Hepatic stellate cell (primary cell): ENCODE data around the gene GDF9.
"Not testable (repeated sequence)": the region's sequence is repeated elsewhere in the genome, so short reads cannot be mapped to it uniquely, and the experiment has no call there.

ENCODE experiments used
- DNase-seq: peaks from one replicate; pipeline ENCODE4 v3.0.0; 2011; ENCODE audit warnings: low spot score

The GDF9 gene

DNA sequence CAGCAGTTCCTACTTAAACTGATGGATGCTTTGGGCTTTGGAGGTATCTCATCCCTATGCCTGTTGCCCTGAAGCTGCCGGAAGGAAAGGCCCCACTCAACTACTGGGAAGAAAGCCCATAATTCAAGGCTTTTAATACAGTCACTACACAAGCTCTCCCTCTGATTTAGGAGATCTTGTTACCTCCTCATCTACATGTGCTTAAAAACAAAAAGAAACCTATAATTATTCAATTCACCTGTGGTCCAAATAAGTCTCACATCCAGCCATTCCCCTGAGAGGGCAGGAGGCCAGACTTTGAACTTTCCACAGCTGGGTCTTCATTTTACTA is 6.5 kb upstream of the GDF9 start:
- DNase-seq: no peak

DNA sequence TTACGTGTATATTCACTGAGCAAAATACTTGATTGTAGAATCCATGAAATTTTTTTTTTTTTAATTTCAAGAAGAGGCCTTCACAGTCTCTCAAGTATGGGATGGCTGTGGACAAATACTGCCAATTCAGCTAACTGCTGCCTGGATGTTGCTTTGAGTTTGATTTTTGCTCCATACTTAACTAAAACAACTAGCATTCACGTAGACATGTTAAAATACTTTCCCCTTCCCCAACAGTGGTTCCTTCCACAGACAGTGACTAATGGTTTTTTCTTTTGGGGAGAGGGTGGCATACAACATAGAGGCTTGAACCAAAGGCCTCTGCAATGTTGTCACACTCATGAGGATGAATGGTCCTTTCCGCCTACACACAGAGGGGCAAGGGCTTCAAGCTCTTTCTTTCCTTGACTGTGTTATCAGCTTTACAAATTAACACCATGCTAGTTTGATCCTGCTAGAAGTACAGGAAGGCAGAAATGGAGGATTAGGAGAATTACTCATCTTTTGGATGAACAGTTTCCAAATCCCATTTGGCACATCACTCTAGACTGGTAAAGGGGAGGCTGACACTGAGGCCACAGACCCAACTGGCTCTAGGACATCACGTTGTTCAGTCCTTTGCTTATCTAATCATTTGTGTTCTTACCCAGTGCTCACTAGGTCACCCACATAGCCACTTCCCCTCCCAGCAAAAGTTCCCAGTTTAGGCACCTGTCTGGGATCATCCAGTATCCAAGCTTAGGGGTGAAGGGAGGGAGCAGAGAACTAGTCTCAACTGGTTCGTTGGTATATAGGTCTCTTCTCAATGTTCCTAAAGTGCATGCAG is 5.4 kb upstream of the GDF9 start:
- DNase-seq: no peak

DNA sequence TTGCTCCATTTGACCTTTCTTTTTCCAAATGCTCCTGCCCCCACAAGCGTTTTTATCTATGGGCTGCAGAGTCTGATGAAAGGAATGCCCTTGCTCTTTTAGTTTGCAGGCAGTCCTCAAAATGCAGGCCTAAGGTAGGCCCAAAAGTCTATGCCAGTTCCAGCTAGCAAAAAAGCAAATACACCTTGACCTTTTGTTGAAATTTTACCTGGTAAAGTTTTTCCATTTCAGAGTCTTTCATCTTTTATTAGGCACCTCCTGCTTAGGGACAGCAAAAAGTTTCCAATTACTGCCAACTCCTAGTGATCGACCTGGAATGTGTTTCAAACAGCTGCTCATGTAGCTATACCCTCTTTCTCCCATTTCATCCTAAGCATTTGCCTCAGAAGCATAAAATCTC is 4.5 kb upstream of the GDF9 start:
- DNase-seq: no peak

DNA sequence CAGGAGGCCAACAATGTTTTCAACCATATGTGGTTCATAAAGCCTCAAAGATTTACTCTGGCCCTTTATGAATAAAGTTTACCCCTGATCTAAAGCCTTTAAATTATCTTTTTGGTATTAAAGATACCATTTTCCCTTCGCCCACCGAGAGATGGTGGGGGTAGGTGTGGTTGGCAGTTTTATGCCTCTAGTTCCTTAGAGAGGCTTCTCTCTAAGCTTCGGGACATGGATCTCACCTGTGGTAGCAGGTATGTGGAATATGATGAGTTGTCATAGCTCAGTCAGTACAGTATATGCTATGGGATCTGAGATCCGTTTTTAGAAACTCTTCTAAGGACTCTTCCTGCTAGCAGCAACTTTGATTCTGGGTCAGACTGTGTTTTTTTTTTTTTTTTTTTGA is 2.5 kb upstream of the GDF9 start:
- DNase-seq: no peak

DNA sequence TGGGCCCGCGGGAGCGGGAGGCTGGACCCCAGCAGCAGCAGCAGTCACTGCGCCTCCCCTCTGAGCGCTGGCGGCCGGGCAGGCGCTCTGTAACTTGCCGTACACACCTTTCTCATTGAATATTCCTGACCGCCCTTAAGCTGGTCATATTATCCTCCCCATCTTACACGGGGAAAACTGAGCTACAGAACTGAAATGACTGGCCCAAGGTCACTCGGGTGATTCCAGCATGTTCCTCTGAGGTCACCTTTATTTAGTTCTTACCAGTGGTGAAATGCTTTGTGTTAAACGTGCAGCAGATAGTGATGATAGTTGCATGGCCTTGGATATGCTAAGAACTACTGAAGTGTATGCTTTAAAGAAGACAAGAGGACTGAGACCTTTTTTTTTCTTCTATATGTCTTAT is 780 bp upstream of the GDF9 start:
- DNase-seq: no peak

DNA sequence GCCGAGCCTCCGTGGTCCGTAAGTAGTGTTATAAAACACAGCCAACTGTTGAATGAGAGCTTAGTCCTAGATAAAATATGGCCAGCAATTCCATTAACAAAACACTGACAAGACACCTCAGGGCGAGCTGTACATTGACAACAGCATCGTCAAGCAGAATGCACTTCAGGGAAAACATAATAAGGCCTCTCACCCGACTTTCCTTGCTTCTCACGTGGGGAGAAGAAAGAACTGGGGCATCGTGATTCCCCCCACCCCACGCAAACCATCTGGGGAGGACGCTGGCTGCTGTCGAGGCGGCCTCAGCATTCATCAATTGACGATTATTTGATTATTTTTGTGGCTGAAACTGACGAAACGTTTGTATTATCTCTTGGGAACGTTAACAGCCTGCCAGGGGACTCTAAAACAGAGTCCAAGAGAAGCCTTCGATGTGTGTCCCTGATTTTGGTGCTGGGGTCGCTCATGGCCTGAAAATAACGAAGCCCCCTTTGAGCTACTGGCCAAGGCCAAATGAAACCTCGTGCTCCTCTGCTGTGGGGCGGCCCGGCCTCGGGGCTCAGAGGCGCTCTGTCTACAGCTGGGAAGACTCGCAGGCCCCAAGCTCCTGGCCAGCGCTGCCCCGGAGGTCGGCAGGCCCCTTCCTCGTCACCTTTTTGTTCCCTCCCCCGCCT is 464 bp downstream of the GDF9 start:
- no peak for DNase-seq

DNA sequence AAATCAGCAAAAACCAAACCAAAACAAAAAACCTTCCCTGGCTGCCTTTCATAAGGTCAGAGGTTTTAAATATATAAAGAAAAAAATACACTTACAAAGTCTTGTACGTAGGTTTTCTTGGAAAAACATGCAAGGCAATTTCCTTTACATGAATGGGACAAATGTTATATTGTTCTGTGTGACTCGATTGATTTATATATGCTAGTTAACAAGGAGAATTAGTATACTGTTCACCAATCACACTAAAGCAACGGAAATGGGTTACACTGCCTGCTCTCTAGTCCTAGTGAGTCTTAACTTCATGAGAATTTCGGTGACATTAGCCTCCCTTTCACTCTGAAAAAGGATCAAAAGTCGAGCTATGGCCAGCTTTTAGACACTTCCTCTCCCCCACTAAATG is 5.5 kb downstream of the GDF9 start:
- no peak for DNase-seq

DNA sequence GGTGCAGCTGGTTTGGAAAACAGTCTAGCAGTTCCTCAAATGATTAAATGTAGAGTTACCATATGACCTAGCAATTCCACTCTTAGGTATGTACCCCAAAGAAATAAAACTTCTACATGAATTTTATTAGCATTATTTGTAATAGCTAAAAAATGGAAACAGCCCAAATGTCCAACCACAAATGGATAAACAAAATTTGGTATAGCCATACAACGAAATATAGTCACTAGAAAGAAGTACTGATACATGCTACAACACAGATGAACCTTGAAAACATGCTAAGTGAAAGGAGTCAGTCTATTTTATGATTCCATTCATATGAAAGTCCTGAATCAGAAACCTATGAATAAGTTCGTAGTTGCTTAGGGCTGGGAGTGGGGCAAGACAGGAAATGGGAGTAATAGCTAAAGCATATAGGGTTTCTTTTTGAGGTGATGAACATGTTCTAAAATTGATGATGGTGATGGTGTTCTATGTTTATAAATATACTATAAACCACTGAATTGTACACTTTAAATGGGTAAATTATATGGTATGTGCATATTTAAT is 6.3 kb downstream of the GDF9 start:
- no peak for DNase-seq

DNA sequence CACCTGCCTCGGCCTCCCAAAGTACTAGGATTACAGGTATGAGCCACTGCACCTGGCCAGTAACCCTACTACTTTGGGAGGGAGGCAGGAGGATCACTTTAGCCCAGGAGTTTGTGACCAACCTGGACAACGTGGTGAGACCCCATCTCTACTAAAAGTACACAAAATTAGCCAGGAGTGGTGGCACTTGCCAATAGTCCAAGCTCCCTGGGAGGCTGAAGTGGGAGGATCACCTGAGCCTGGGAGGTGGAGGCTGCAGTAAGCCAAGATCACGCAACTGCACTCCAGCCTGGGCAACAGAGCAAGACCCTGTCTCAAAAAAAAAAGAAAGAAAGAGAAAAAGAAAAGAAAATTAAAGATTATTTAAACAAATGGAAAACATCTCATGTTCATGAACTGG is 10.3 kb downstream of the GDF9 start:
- no peak for DNase-seq

DNA sequence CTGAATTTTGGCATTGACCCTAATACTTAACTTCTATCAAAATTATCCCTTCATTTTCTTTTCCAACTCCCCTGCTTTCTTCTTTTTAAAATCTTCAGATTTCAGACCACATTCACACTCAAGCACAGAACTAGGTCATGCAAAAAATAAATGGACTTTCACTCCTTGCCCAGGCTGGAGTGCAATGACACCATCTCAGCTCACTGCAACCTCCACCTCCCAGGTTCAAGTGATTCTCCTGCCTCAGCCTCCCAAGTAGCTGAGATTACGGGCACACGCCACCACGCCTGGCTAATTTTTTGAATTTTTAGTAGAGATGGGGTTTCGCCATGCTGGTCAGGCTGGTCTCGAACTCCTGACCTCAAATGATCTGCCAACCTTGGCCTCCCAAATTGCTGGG is 11.3 kb downstream of the GDF9 start:
- not testable (repeated sequence) for DNase-seq

DNA sequence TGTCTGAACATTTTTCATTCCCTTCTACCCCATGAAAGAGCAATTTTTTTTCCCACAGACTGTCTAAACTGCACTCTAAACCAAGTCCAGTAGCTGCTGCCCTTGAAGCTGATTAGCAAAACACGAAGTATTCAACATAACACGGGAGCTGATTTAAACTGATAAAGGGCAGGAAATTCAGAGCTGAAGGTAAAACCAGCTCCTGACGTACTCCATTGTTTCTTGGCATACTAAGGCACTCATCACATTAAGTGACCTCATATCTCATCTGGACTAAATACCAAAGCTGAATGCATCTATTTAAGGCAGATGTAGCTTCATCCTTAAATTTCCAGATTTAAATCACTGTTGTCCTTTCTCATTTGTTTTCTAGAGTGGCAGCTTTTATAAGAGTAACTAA is 12.0 kb downstream of the GDF9 start:
- no peak for DNase-seq

DNA sequence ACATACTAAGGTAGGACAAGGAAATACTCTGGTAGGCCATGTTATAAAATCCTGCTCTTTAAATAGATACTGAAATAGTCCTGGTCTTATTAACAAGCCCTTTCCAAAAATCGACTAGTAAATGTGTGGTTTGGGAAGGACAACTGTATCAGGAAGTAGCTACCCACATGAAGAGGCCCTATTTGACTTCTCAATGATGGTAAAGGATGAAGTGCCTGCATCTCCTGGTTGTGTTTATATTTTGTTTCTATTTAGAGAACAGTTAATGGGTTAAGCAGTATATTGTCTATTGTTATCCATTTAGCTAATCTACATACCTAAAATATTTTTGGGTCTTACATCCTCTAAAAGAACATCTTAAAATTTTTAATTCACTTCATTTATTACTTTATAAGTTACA is 12.5 kb downstream of the GDF9 start:
- no peak for DNase-seq

DNA sequence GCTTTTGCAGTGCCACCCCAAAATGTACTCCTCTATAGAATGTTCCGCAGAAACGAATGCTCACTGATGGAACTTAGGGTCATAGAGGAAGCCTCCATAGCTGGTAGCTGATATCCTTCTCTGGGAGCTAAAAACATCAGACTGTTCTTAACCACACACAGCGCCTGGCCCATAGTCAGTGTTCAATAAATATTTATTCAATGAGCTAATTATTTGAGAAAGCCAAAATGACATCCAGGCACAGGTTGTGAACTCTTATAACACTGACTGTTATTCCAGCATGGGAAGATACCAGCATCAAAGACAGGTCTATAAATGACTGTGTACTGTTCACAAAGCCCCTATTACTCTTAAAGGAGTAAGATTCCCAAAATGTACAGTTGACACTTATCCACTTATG is 12.9 kb downstream of the GDF9 start:
- no peak for DNase-seq

DNA sequence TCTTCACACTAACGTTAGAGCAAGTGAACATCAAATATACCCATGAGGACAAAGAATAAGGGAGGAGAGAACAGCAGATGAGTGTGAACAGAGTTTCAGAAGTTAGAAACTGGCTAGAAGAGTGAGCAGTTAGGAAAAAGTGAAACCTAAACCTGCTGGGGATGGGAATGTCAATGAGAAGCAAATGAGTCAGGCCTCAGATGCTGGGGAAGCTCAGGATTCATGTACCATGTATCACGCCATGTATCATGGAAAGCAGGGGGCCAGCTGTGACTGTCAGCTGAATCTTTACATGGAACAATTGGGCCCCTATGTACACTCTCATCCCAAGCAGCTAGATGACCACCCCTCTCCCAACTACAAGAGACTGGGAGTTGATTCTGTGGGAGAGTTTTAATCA is 16.2 kb downstream of the GDF9 start:
- no peak for DNase-seq

DNA sequence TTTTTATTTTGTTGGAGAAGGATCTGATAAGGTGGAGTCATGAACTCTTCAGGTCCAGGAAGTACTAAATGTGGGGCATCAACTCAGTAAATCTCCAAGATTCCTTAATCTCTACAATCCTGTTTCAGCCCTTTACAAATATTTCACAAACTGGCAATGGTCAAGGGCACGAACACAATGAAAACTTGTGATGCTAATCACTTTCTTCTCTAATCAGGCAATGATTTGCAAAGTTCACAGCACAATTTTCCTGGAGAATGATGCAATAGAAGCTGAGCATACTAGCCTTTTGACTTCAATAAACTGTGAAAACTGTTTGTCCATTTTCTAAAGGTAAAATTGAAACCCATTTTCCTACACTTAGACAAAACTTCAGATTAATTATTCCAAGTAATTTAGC is 16.9 kb downstream of the GDF9 start:
- no peak for DNase-seq

DNA sequence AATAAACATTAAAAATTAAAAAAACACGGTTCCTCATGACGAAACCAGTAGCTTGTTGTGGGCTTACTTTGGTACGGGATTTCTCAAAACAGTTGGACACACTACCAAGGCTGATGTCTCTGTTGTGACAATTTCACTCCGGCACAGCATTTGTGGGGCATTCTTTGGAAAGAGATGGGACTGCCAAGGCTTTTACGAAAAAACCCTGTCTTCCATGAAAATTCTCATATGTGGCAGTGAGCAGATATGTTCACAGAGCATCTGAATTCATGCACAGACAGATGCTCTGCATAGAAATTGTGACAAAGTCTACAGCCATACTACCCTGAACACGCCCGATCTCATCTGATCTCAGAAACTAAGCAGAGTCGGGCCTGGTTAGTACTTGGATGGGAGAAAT is 18.0 kb downstream of the GDF9 start:
- no peak for DNase-seq

DNA sequence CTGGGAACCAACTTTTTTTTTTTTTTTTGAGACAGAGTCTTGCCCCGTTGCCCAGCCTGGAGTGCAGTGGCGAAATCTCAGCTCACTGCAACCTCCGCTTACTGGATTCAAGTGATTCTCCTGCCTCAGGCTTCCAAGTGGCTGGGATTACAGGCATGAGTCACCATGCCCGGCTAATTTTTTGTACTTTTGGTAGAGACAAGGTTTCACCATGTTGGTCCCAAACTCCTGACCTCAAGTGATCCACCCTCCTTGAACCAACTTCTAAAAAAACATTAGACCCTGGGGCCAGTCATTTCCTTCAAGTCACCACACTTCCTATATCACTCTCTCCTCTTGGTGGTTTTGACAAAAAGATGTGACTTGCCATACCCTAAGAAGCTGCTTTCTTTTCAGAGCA is 25.0 kb downstream of the GDF9 start:
- DNase-seq: no peak

DNA sequence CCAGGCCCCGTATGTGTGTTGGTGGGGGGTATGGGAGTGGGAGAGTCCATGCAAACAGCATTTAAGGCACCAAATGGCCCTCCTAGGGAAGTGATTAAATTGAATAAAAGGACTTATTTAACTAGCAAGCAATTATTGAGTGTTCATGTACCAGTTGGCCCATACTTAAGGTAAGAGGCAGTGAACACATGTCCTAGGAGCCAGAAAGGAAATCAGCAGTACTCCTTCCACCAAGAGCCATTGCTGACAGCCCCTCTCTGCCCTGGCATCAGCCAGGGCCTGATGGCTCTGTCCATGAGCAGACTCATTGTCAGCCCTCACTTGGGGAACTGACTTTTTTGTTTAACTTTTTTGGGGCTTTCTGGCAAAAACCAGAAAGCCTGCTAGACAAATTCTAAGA is 25.4 kb downstream of the GDF9 start:
- DNase-seq: no peak

DNA sequence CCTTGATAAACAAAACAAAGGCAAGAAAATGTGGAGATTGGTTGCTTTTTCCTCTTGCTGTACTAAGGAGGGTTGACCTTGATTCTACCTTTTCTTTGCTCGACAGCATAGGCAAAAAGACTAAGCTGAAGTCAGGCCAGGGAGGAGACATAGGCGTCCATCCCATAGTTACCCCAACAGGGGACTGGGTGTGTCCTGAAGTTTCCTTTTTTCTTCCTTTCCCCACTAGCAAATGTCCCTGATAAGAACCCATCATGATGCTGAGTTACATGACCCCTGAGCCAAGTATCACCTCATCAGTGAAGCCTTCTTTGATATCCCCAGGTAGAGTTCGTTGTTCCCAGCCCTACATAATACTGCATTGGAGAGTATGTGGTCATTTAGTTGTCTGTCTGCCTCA is 26.0 kb downstream of the GDF9 start:
- no peak for DNase-seq

DNA sequence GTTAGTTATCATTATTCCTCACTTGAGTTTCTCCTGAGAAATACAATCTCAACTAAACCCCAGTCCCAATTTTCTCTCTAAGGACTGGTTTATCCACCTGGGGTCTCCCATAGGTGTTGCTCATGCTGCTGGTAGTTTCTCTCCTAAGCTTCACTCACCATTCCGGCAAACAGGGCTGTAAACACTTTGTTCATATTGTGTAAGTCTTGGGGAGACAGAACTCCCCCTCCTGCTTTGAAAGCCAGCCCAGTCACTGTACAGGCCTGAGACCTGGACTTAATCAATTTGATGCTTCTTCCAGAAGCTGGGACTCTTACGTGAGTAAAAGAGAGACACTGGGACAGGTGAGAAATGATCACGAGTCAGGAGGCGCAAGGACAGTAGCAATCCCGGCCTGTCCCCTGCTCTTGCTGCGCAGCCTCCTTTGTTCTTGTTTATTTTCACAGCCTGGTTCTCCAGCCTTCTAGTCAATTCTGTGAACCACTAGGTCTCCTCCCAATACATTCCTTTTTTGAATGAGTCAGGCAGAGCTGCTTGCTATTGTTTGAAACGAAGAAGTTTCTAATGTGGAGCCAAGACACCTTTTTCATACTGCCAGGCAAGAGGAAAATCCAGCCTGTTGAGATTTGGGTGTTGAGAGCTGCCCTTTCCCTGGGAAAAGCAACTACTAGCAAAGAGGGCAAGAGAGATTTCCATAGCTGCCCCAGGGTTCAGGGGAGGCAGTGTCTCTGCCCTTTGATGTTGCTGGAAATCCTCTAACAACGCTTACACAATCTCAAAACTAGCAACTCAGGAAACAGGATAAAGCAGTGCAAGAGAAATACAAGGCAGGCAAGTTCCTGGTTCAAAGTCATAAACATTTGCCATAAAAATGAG is 26.6 kb downstream of the GDF9 start:
- DNase-seq: peak; percentile 59

DNA sequence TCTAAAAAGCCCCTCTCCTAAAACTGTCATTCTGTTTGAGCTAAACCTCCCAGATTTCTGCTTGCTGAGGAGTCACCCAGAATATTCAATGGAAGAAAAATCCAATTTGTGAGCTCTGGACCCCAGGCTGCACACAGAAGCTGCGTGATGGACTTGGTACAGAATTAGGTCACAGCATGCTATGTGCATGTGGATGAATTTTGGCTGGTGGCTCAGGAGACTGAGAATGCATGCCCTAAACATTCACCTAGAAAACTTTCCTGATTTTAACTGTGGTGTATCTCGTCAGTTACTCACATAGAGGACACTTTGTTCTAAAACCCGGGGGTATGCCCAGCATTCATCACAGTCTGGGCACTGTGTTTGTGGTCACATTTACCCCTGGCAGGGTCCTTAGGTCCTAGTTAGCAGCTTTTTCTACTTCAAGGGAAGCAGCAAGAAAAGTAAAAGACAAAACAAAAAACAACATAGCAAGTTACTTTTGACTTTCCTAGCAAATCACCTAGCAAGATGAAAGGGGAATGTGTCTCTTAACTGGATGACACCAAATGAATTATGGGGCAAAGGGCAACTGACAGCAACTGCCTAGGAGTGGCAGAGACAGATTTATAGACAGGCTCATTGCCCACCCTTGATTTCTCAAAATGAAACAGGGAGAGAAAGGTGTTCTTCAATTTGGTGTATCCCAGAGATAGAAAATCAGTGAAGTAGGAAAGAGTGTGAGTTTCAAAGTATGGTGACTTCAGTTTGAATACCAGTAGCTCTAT is 27.6 kb downstream of the GDF9 start:
- DNase-seq: no peak

DNA sequence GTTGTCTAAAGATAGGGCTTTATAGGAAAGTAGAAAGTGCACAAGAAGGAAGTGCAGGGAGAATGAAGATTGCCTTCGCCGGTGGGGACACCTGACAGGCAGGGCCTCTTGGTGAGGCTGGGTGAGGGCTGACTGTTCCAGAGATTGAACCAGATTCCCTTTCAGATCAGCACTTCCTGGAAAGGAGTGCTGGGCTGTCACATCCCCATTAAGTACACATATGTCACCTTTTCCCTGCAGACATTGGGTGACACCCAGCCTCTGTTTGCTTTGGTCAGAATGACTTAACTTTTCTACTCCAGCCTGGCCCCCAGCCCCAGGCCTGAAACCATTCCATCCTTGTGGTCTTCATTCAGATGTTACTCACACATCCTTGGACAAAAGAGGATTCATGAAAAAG is 28.4 kb downstream of the GDF9 start:
- DNase-seq: no peak
